ENCODE measurements around the gene NAXE.

The NAXE gene

GRCh38 chr1:156591432-156592157 lies at the start of gene NAXE:
Gene NAXE (plus strand): TSS chr1:156591776. CDS start chr1:156591805, 29 bp downstream.
- DNase-seq (ENCODE audit: low spot score): peak; percentile 90
- in situ Hi-C loops (cut with MboI; ENCODE audit: low sequenced_read_pairs, unreplicated experiment): no loop called here
- no peak for TF ChIP-seq CTCF (IDR thresholded peaks at IDR 0.05; ENCODE audit: borderline replicate concordance, control extremely low read depth, extremely low read depth, insufficient read depth, missing control alignments)

GRCh38 chr1:156543066-156543465 lies 48.5 kb upstream of the NAXE start:
- no peak for DNase-seq (ENCODE audit: low spot score)
- in situ Hi-C loops (cut with MboI; ENCODE audit: low sequenced_read_pairs, unreplicated experiment): no loop called here
- no peak for TF ChIP-seq CTCF (IDR thresholded peaks at IDR 0.05; ENCODE audit: borderline replicate concordance, control extremely low read depth, extremely low read depth, insufficient read depth, missing control alignments)

- no peak for DNase-seq (ENCODE audit: low spot score)
- no peak for TF ChIP-seq CTCF (IDR thresholded peaks at IDR 0.05; ENCODE audit: borderline replicate concordance, control extremely low read depth, extremely low read depth, insufficient read depth, missing control alignments)
- in situ Hi-C loops (cut with MboI; ENCODE audit: low sequenced_read_pairs, unreplicated experiment): no loop called here
Observed at GRCh38 chr1:156544592-156545102, 46.9 kb upstream of the NAXE start.

GRCh38 chr1:156546267-156546666 lies 45.3 kb upstream of the NAXE start:
- no peak for TF ChIP-seq CTCF (IDR thresholded peaks at IDR 0.05; ENCODE audit: borderline replicate concordance, control extremely low read depth, extremely low read depth, insufficient read depth, missing control alignments)

GRCh38 chr1:156547434-156547833 lies 44.1 kb upstream of the NAXE start:
- no peak for TF ChIP-seq CTCF (IDR thresholded peaks at IDR 0.05; ENCODE audit: borderline replicate concordance, control extremely low read depth, extremely low read depth, insufficient read depth, missing control alignments)
- DNase-seq (ENCODE audit: low spot score): no peak
- in situ Hi-C loops (cut with MboI; ENCODE audit: low sequenced_read_pairs, unreplicated experiment): no loop called here

More at GRCh38 chr1:156546267-156546666, 45.3 kb upstream of the NAXE start:
- in situ Hi-C loops (cut with MboI; ENCODE audit: low sequenced_read_pairs, unreplicated experiment): no loop called here
- DNase-seq (ENCODE audit: low spot score): no peak

- in situ Hi-C loops (cut with MboI; ENCODE audit: low sequenced_read_pairs, unreplicated experiment): no loop called here
- DNase-seq (ENCODE audit: low spot score): no peak
- TF ChIP-seq CTCF (IDR thresholded peaks at IDR 0.05; ENCODE audit: borderline replicate concordance, control extremely low read depth, extremely low read depth, insufficient read depth, missing control alignments): no peak
Observed at GRCh38 chr1:156547982-156548381, 43.6 kb upstream of the NAXE start.
